Hepatocyte (in vitro differentiated cells): ENCODE data around the gene PDGFRB.

Experiments
- EZH2phosphoT487 ChIP-seq: fragments of 200-600 bp; sonication (generic); IDR thresholded peaks from one replicate; pipeline ENCODE4 v1.6.1; 2018; ENCODE audit warnings: antibody characterized with exemption, mild to moderate bottlenecking, low read depth, moderate library complexity; ENCODE audit not compliant: unreplicated experiment, severe bottlenecking
- TF ChIP-seq, protein P1 (sequence below): fragments of 200-600 bp; sonication (generic); IDR thresholded peaks from 2 replicates; pipeline ENCODE4 v1.5.1; 2016; ENCODE audit warnings: antibody characterized with exemption, mild to moderate bottlenecking; ENCODE audit not compliant: poor library complexity

- TF ChIP-seq, protein P1, sequence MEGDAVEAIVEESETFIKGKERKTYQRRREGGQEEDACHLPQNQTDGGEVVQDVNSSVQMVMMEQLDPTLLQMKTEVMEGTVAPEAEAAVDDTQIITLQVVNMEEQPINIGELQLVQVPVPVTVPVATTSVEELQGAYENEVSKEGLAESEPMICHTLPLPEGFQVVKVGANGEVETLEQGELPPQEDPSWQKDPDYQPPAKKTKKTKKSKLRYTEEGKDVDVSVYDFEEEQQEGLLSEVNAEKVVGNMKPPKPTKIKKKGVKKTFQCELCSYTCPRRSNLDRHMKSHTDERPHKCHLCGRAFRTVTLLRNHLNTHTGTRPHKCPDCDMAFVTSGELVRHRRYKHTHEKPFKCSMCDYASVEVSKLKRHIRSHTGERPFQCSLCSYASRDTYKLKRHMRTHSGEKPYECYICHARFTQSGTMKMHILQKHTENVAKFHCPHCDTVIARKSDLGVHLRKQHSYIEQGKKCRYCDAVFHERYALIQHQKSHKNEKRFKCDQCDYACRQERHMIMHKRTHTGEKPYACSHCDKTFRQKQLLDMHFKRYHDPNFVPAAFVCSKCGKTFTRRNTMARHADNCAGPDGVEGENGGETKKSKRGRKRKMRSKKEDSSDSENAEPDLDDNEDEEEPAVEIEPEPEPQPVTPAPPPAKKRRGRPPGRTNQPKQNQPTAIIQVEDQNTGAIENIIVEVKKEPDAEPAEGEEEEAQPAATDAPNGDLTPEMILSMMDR = no peak
- no peak for TF ChIP-seq EZH2phosphoT487
Observed at GRCh38 chr5:150092159-150092787, 63.4 kb downstream of the PDGFRB start.
